ENCODE data around the gene KLHL21. TPM values are rescaled to one million over a fixed set of nuclear protein-coding genes. Genes with fewer than 3 reads are reported as not detected.

KLHL21 gene
- total and polyA plus RNA-seq, 2 of the 4 experiments (the other 2 are of a cell fraction): 12.0 to 36.7 TPM

DNA sequence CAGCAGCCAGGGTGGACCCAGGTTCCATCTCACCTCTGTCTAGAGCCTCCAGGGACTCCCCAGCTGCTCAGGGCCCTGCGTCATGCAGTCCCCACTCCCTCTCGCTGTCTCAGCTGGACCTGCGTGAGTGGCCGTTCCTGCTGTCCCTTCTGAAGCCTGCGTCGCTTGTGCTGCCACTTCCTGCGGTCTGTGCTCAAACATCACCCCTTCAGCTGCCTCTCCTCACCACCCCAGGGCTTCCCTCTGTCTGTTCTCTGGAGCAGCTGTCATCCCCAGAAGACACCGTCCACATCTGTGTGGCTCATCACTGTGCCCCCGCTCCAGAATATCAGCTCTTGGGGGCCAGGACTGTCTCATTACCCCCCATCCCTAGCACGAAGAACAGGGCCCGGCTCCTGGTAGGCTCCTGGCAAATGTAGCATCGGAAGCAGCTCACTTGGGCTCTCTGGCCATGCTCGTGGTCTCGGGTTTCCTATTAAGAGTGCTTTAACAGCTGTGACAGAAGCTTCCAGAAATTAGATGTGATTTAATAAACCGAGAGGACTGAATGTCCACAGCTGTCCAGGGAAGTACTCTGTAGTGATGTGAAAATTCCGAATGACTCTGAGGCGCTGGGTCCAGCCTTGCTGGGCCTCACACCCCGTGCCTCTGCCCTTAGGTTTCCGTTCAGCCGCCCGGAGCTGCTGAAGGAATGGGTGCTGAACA is 25.3 kb upstream of the KLHL21 start:
- Histone ChIP-seq H2AFZ (replicated peaks; ENCODE audit: low read length, poor library complexity) (no peak overlapping the region), H3K27me3 (ENCODE audit: control insufficient read depth, insufficient read depth, low read length) (no peaks in the 10 kb centered on the region), H2BK5ac (ENCODE audit: low read depth, low read length, poor library complexity, severe bottlenecking) (no peak overlapping the region), H3K9ac (ENCODE audit: low read depth, low read length) (no peak overlapping the region), H4K5ac (ENCODE audit: low read depth, low read length) (no peak overlapping the region), H2AK5ac (ENCODE audit: low read depth, low read length) (no peak overlapping the region), H2BK120ac (ENCODE audit: low read depth, low read length) (no peak overlapping the region), H3K23ac (ENCODE audit: low read depth, low read length) (0 out of 2 replicates have a peak overlapping the region, but pooled peaks have one; percentile 15), H3K9me1 (ENCODE audit: insufficient read depth, low read length) (peaks cover 4% of the 10 kb centered on the region; the same call in 1 of the 2 replicates), H3K18ac (ENCODE audit: low read depth, low read length) (no peak overlapping the region), H3K4me2 (ENCODE audit: low read depth, low read length) (no peak overlapping the region), H3K9me3 (ENCODE audit: control insufficient read depth, insufficient read depth, low read length) (no peaks in the 10 kb centered on the region), H3K4ac (ENCODE audit: low read depth, low read length) (no peak overlapping the region), H2AK9ac (replicated peaks; ENCODE audit: low read depth, low read length, poor library complexity) (no peak overlapping the region), H4K20me1 (ENCODE audit: insufficient read depth, low read length) (peaks cover 31% of the 10 kb centered on the region), H4K8ac (ENCODE audit: low read depth in 2 of 2, low read length in 2 of 2) (no peak overlapping the region), H3K14ac (replicated peaks; ENCODE audit: low read depth, low read length) (no peak overlapping the region), H2BK20ac (ENCODE audit: low read depth, low read length) (no peak overlapping the region), H3K36me3 (ENCODE audit: control insufficient read depth, insufficient read depth, low read length) (peaks cover 45% of the 10 kb centered on the region), H3K27ac (ENCODE audit: insufficient read depth, low read length) (no peak overlapping the region), H3K4me1 (ENCODE audit: control insufficient read depth, insufficient read depth, low read length) (peaks cover 6% of the 10 kb centered on the region), H2BK15ac (ENCODE audit: low read depth, low read length) (no peak overlapping the region), H3K56ac (ENCODE audit: extremely low read depth, insufficient read depth, low read length) (no peak overlapping the region), H3K4me3 (ENCODE audit: insufficient read depth, low read depth, low read length) (no peak overlapping the region), H4K91ac (ENCODE audit: insufficient read depth, low read depth, low read length) (no peak overlapping the region), H3K79me1 (ENCODE audit: low read depth in 1 of 2, low read length in 2 of 2) (peaks cover 27 to 62% of the 10 kb centered on the region in 2 experiments)
- BruUV-seq (replicated peaks): no TSS peak
- in situ Hi-C loops (cut with MboI; ENCODE audit: low sequenced_read_pairs) (no loop called here), dilution Hi-C loops (cut with HindIII; ENCODE audit: low sequenced_read_pairs, unreplicated experiment) (no loop called here), intact Hi-C loops (cut with micrococcal nuclease) (no loop called here)
- ChIA-PET POLR2A (ENCODE audit: unreplicated experiment) (no interaction called here), CTCF (no interaction called here)
- TF ChIP-seq BHLHE40 (IDR thresholded peaks at IDR 0.05; ENCODE audit: low read depth, low read length) (no peak), RCOR1 (IDR thresholded peaks at IDR 0.05; ENCODE audit: insufficient replicate concordance, low read length) (no peak), MAFK (IDR thresholded peaks at IDR 0.05; ENCODE audit: low read depth, low read length) (no peak), RAD21 (IDR thresholded peaks at IDR 0.05; ENCODE audit: low read length) (no peak)
- TF ChIP-seq, protein P1, sequence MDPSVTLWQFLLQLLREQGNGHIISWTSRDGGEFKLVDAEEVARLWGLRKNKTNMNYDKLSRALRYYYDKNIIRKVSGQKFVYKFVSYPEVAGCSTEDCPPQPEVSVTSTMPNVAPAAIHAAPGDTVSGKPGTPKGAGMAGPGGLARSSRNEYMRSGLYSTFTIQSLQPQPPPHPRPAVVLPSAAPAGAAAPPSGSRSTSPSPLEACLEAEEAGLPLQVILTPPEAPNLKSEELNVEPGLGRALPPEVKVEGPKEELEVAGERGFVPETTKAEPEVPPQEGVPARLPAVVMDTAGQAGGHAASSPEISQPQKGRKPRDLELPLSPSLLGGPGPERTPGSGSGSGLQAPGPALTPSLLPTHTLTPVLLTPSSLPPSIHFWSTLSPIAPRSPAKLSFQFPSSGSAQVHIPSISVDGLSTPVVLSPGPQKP (IDR thresholded peaks at IDR 0.05; ENCODE audit: borderline replicate concordance, low read depth, low read length): no peak
- 95% methylated on average over 12 of the region's 21 CpGs; no CpG with 5 or more reads in 1 of the 2 experiments for WGBS, 2 experiments (ENCODE audit: extremely low coverage in 2 of 2, insufficient read length in 1 of 2)
- ATAC-seq (ENCODE audit: low read depth) (no peak), DNase-seq (no peak)
